ENCODE data around the gene KLHL17.
"Not testable (repeated sequence)": the region's sequence is repeated elsewhere in the genome, so short reads cannot be mapped to it uniquely, and the experiment has no call there.

The KLHL17 gene

GRCh38 chr1:1003618-1004419, 43.4 kb downstream of the KLHL17 start:
- no peak for DNase-seq

- no peak for DNase-seq
These were observed 44.0 kb downstream of the KLHL17 start for GRCh38 chr1:1004420-1004779.

GRCh38 chr1:1004780-1005697, 44.7 kb downstream of the KLHL17 start:
- DNase-seq, result peak; percentile 30

- DNase-seq, result no peak
These were observed 45.5 kb downstream of the KLHL17 start for GRCh38 chr1:1005774-1006304.

GRCh38 chr1:1006305-1007159, 46.1 kb downstream of the KLHL17 start:
- no peak for DNase-seq

- DNase-seq, result not testable (repeated sequence)
These were observed 49.7 kb downstream of the KLHL17 start for GRCh38 chr1:1010131-1010530.

GRCh38 chr1:1011396-1011949, 51.1 kb downstream of the KLHL17 start:
- DNase-seq, result no peak

GRCh38 chr1:1012736-1013104, 52.3 kb downstream of the KLHL17 start:
- not testable (repeated sequence) for DNase-seq

GRCh38 chr1:1013105-1013921, 52.9 kb downstream of the KLHL17 start, which contains the start of gene ISG15:
Gene ISG15, plus strand, starts transcription at chr1:1013497. Its CDS starts 77 bp downstream, at chr1:1013574.
- DNase-seq, result peak; percentile 76

- DNase-seq, result no peak
These were observed 53.7 kb downstream of the KLHL17 start for GRCh38 chr1:1013922-1014648.

GRCh38 chr1:1014799-1015681, 54.7 kb downstream of the KLHL17 start:
- no peak for DNase-seq
